NCI-H1048 (cell line): Measurements from ENCODE around the gene CANT1.
"Not testable (repeated sequence)": the region's sequence is repeated elsewhere in the genome, so short reads cannot be mapped to it uniquely, and the experiment has no call there.

Experiments
- DNase-seq: peaks from one replicate; lab custom pipeline; 2025; lab: John Stamatoyannopoulos, UW

The CANT1 gene

DNA sequence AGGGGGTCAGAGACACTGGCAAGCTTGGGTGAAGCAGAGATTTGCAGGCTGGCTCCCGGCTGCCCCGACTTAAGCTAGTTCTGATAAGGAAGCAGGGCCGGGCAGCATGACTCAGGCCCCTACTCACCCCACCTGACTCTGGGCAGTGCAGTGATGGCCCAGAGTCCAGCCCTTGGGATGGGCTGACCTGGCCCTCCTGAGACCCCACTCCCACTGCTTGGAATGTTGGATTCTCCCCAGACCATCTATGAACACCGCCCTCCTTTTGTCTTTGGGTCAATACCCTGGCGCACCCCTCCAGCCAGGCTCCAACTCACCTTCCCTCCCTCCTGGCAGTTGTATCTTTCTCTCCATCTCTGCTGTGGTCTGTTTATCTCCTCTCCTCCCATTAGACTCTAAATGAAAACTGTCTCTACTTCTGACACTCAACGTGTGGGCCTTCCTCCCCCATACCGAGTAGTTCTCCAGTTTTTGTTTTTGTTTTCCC lies 50.9 kb downstream of the CANT1 start:
- DNase-seq, result no peak

DNA sequence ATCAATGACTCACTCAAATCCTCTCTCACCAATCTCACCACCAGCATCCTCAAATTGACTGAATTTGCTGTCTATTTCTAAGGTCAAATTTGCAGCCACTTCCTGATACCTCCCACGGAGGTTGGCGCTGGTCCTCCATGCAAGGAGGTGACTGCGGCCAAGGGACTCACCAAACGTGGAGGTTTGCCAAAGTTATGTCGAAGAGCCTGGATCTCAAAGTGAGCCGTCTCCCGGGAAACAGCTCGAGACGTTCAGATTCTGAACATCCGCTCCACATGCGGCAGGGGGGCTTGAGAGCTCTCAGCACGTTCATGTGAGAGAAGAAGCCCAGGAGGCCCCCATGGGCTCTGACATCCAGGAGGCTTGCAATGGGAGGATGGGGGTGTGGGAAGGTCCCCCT lies 52.4 kb downstream of the CANT1 start:
- DNase-seq, result no peak

GRCh38 chr17:78956254-78956653 lies 53.3 kb downstream of the CANT1 start:
- DNase-seq, result no peak

GRCh38 chr17:78954684-78955083 lies 54.9 kb downstream of the CANT1 start:
- no peak for DNase-seq

GRCh38 chr17:78953356-78954350 lies 55.9 kb downstream of the CANT1 start:
- DNase-seq, result no peak

- DNase-seq, result no peak
Measured at GRCh38 chr17:78952706-78953105, 56.9 kb downstream of the CANT1 start.

DNA sequence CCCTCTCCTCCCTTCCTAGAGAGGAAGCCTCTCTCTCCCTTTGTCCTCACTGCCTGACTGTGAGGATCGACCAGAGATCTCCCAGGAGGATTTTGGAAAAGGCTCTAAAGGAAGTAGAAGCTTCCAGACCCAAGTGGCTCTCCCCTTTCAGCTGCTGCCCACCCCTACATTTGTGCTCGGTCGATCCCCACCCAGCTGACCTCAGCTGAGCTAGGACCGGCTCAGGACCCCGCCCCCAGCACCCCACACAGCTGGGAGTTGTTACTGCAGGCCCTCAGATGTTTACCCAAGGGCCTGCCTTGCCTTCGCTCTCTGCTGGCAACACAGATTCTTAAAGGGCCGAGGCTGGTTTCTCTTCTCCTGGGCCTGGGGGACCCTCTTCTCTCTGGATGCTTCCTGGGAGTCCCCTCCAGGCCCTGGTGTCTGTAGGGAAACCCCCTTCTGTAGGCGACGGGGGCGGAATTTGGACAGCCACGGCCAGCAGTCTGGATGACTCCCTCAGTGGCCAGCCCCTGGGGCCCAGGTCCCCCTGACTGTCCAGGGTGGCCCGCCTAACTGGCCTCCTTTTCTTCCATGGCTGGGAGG lies 57.5 kb downstream of the CANT1 start:
- no peak for DNase-seq

GRCh38 chr17:78950870-78951269 lies 58.7 kb downstream of the CANT1 start:
- DNase-seq, result no peak

DNA sequence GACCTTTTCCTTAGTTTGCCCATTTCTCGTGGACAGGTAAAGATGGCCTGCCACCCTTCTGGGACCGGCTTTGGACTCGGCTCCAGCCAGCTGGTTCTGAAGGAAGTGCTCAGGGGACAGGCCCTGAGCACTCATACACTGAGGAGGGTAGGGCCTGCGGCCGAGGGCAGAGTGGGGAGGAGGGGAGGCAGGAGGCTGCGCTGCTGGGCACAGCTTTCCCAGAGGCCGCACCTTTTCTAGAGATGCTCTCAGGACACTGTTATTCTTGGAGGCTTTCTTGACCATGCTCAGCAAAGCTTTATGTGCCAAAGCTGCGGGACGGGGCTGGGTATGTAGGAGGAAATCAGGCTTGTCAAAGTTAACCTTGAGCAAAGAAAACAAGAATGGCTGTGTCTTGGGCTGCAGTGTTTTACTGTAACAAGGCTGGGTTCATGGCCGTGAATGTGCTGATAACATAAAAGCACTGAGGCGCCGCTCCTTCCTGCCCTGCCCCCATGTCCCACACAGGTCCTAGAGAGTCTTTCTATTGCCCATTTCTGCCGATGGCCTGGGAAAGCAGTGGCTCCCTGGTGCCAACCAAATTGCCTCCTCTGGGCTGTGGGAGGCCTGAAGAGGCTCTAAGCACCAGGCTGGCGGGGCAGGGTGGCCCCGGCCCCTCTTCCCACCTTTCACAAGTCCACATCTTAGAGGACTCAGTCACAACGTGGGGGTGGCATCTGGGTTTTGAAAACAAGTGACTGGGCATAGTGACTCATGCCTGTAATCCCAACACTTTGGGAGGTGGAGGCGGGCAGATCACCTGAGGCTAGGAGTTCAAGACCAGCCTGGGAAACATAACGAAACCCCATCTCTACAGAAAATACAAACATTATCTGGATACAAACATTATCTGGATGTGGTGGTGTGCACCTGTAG lies 62.1 kb downstream of the CANT1 start:
- no peak for DNase-seq

GRCh38 chr17:78946631-78947030 lies 62.9 kb downstream of the CANT1 start:
- no peak for DNase-seq

- no peak for DNase-seq
Measured at GRCh38 chr17:78946131-78946530, 63.4 kb downstream of the CANT1 start.

GRCh38 chr17:78945455-78945854 lies 64.1 kb downstream of the CANT1 start:
- not testable (repeated sequence) for DNase-seq

DNA sequence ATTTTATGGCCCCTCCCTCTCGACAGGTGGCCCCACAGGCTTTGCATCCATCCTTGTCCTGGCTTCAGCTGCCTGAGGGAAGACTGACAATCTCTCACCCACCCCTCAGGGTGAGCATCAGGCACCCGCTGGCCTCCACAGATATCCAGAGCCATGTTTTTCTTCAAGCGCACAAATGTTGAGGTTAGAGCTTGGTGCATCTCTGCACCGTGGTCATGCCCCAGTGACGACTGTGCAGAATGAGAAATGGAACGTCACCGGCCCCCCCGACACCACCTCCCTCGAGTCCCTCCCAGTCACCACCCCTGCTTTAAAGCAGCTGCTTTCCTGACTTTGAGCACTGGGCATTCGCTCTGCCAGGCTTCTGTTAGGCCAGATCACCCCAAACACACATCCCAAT lies 64.6 kb downstream of the CANT1 start:
- DNase-seq, result no peak

- no peak for DNase-seq
Measured at GRCh38 chr17:78944026-78944425, 65.5 kb downstream of the CANT1 start.
